ENCODE results near the gene ARID1B.

Gene ARID1B

GRCh38 chr6:157221049-157221816 lies 444.1 kb downstream of the ARID1B start:
- peak; percentile 87 for DNase-seq

GRCh38 chr6:157221817-157222175 lies 444.6 kb downstream of the ARID1B start:
- peak; percentile 52 for DNase-seq

- peak; percentile 51 for DNase-seq
Observed at GRCh38 chr6:157222201-157222981, 445.2 kb downstream of the ARID1B start.

GRCh38 chr6:157223021-157223430 lies 445.8 kb downstream of the ARID1B start:
- peak; percentile 67 for DNase-seq

GRCh38 chr6:157223511-157223910 lies 446.3 kb downstream of the ARID1B start:
- no peak for DNase-seq

- DNase-seq: peak; percentile 52
Observed at GRCh38 chr6:157224178-157224950, 447.2 kb downstream of the ARID1B start.

- DNase-seq: peak; percentile 51
Observed at GRCh38 chr6:157224951-157225574, 447.9 kb downstream of the ARID1B start.

- peak; percentile 44 for DNase-seq
Observed at GRCh38 chr6:157225575-157225995, 448.4 kb downstream of the ARID1B start.

GRCh38 chr6:157226026-157226625 lies 448.9 kb downstream of the ARID1B start:
- DNase-seq: no peak

GRCh38 chr6:157226761-157227160 lies 449.6 kb downstream of the ARID1B start:
- DNase-seq: peak; percentile 52

- peak; percentile 44 for DNase-seq
Observed at GRCh38 chr6:157227202-157228166, 450.3 kb downstream of the ARID1B start.

GRCh38 chr6:157228426-157229131 lies 451.4 kb downstream of the ARID1B start:
- peak; percentile 45 for DNase-seq

GRCh38 chr6:157229132-157229618 lies 452.0 kb downstream of the ARID1B start:
- DNase-seq: peak; percentile 49

- peak; percentile 13 for DNase-seq
Observed at GRCh38 chr6:157229713-157230112, 452.5 kb downstream of the ARID1B start.

GRCh38 chr6:157230910-157231309 lies 453.7 kb downstream of the ARID1B start:
- DNase-seq: no peak

GRCh38 chr6:157232161-157232895 lies 455.1 kb downstream of the ARID1B start:
- DNase-seq: no peak

GRCh38 chr6:157233156-157233555 lies 456.0 kb downstream of the ARID1B start:
- DNase-seq: no peak

- DNase-seq: no peak
Observed at GRCh38 chr6:157233686-157234085, 456.5 kb downstream of the ARID1B start.

- peak; percentile 81 for DNase-seq
Observed at GRCh38 chr6:157235600-157236039, 458.4 kb downstream of the ARID1B start.

Measured in islet precursor cell (in vitro differentiated cells).